WERI-Rb-1 (cell line): ENCODE results near the gene TNRC6B.
"Not testable (repeated sequence)": the region's sequence is repeated elsewhere in the genome, so short reads cannot be mapped to it uniquely, and the experiment has no call there.

Experiments
- DNase-seq: peaks from one replicate; pipeline ENCODE4 v3.0.0-alpha.2; 2020
- H3K27ac ChIP-seq: fragments of 250-450 bp; sonication (Bioruptor Pico); 2 replicates; pipeline ENCODE4 v1.5.1; 2020; ENCODE audit warnings: mild to moderate bottlenecking, moderate library complexity
- H3K27me3 ChIP-seq: fragments of 250-450 bp; sonication (Bioruptor Pico); 2 replicates; pipeline ENCODE4 v1.5.1; 2021; ENCODE audit warnings: mild to moderate bottlenecking, low read depth, moderate library complexity; ENCODE audit not compliant: insufficient read depth, severe bottlenecking
- H3K36me3 ChIP-seq: fragments of 250-450 bp; sonication (Bioruptor Pico); 2 replicates; pipeline ENCODE4 v1.5.1; 2020; ENCODE audit warnings: mild to moderate bottlenecking, moderate library complexity
- H3K4me3 ChIP-seq: 2 replicates; pipeline ENCODE4 v1.5.1; 2011; ENCODE audit warnings: low read depth, mild to moderate bottlenecking, control low read depth, low read length
- H3K9me3 ChIP-seq: fragments of 250-450 bp; sonication (Bioruptor Pico); 2 replicates; pipeline ENCODE4 v1.5.1; 2021; ENCODE audit warnings: mild to moderate bottlenecking, moderate library complexity; ENCODE audit not compliant: severe bottlenecking
- TF ChIP-seq, protein P1 (sequence below): IDR thresholded peaks from 2 replicates; pipeline ENCODE4 v1.5.1; 2011; ENCODE audit warnings: low read depth, mild to moderate bottlenecking, control low read depth, inconsistent platforms, low read length

The TNRC6B gene

DNA sequence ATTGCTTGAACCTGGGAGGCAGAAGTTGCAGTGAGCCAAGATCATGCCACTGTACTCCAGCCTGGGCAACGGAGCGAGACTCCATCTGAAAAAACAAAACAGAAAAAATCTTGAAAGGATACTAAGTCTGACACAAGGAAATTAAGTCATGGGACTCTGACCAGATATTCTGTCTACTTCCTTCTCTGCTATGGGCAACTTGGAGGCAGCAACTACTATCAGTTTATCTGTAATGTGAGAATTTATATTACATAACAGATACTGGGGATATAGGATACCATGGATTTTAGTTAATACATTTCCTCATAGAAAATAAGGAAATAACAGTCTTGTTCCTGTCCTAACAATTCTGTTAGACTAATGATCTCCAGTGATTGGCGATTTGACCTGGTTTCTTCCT lies 191.1 kb downstream of the TNRC6B start:
- TF ChIP-seq, protein P1, sequence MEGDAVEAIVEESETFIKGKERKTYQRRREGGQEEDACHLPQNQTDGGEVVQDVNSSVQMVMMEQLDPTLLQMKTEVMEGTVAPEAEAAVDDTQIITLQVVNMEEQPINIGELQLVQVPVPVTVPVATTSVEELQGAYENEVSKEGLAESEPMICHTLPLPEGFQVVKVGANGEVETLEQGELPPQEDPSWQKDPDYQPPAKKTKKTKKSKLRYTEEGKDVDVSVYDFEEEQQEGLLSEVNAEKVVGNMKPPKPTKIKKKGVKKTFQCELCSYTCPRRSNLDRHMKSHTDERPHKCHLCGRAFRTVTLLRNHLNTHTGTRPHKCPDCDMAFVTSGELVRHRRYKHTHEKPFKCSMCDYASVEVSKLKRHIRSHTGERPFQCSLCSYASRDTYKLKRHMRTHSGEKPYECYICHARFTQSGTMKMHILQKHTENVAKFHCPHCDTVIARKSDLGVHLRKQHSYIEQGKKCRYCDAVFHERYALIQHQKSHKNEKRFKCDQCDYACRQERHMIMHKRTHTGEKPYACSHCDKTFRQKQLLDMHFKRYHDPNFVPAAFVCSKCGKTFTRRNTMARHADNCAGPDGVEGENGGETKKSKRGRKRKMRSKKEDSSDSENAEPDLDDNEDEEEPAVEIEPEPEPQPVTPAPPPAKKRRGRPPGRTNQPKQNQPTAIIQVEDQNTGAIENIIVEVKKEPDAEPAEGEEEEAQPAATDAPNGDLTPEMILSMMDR: no peak
- no peak for DNase-seq
- Histone ChIP-seq H3K27me3 (no peaks in the 10 kb centered on the region), H3K36me3 (peaks cover 62% of the 10 kb centered on the region), H3K4me3 (no peak overlapping the region), H3K27ac (no peak overlapping the region), H3K9me3 (no peaks in the 10 kb centered on the region)

GRCh38 chr22:40374567-40374966 lies 196.8 kb downstream of the TNRC6B start:
- DNase-seq: no peak
- H3K4me3 ChIP-seq: no peak overlapping the region
- H3K27ac ChIP-seq: no peak overlapping the region
- no peaks in the 10 kb centered on the region for H3K27me3 ChIP-seq
- no peaks in the 10 kb centered on the region for H3K9me3 ChIP-seq
- H3K36me3 ChIP-seq: peaks cover 13% of the 10 kb centered on the region
- TF ChIP-seq, protein P1: no peak

- no peaks in the 10 kb centered on the region for H3K27me3 ChIP-seq
- H3K27ac ChIP-seq: no peak overlapping the region
- H3K4me3 ChIP-seq: no peak overlapping the region
- TF ChIP-seq, protein P1: no peak
- H3K9me3 ChIP-seq: no peaks in the 10 kb centered on the region
- DNase-seq: no peak
- peaks cover 9% of the 10 kb centered on the region for H3K36me3 ChIP-seq
Observed at GRCh38 chr22:40376149-40376548, 198.4 kb downstream of the TNRC6B start.

- H3K9me3 ChIP-seq: no peaks in the 10 kb centered on the region
- H3K36me3 ChIP-seq: peaks cover 6% of the 10 kb centered on the region
- DNase-seq: no peak
- no peaks in the 10 kb centered on the region for H3K27me3 ChIP-seq
- H3K4me3 ChIP-seq: no peak overlapping the region
- TF ChIP-seq, protein P1: no peak
- H3K27ac ChIP-seq: no peak overlapping the region
Observed at GRCh38 chr22:40377931-40378330, 200.2 kb downstream of the TNRC6B start.

GRCh38 chr22:40378448-40378847 lies 200.7 kb downstream of the TNRC6B start:
- H3K4me3 ChIP-seq, H3K36me3 ChIP-seq, H3K27ac ChIP-seq, H3K27me3 ChIP-seq, DNase-seq, H3K9me3 ChIP-seq: not testable (repeated sequence)

GRCh38 chr22:40381461-40381860 lies 203.7 kb downstream of the TNRC6B start:
- TF ChIP-seq, protein P1: no peak

More at GRCh38 chr22:40381461-40381860, 203.7 kb downstream of the TNRC6B start:
- DNase-seq: no peak
- H3K27me3 ChIP-seq: no peaks in the 10 kb centered on the region
- no peaks in the 10 kb centered on the region for H3K9me3 ChIP-seq
- H3K4me3 ChIP-seq: no peak overlapping the region
- H3K36me3 ChIP-seq: no peaks in the 10 kb centered on the region
- H3K27ac ChIP-seq: no peak overlapping the region
